K562 (cell line): ENCODE results near the gene RELL1.

Experiments used
- ATF1 ChIP-seq, 2 experiments: fragments of 450-650 bp in 1 of 2; IDR thresholded peaks; 2 replicates each; pipeline ENCODE4 v1.6.1; 2016; ENCODE audit warnings: missing compliant biosample characterization in 1 of 2, missing genetic modification characterization in 1 of 2
- CREB1 ChIP-seq, 2 experiments: sonication (generic) in 1 of 2; formaldehyde crosslinking in 1 of 2; IDR thresholded peaks; 2 replicates each; pipeline versions ENCODE4 v1.6.1 to v1.8.0; 2012 to 2022; ENCODE audit warnings: inconsistent platforms in 1 of 2, mild to moderate bottlenecking in 1 of 2, missing genetic modification reagents in 1 of 2, moderate library complexity in 1 of 2
- GATA2 ChIP-seq: sonication (generic); formaldehyde crosslinking; IDR thresholded peaks from 2 replicates; pipeline ENCODE4 v1.4.0; 2020; ENCODE audit warnings: mild to moderate bottlenecking, missing genetic modification reagents
- KDM4B ChIP-seq, 2 experiments: fragments of 450-650 bp in 1 of 2; sonication (generic) in 1 of 2; IDR thresholded peaks; 2 replicates each; pipeline ENCODE4 v1.6.1; 2016 to 2017; ENCODE audit warnings: borderline replicate concordance in 2 of 2, antibody characterized with exemption in 1 of 2, low read depth in 1 of 2, mild to moderate bottlenecking in 1 of 2
- PATZ1 ChIP-seq: fragments of 250-450 bp; sonication (Bioruptor Pico); IDR thresholded peaks from 2 replicates; pipeline ENCODE4 v1.5.0; 2020; ENCODE audit warnings: mild to moderate bottlenecking, borderline replicate concordance
- PTBP1 ChIP-seq: fragments of 200-400 bp; formaldehyde crosslinking; IDR thresholded peaks from 2 replicates; pipeline ENCODE4 v1.6.1; 2017; ENCODE audit warnings: low read depth, low read length
- SIN3A ChIP-seq, 2 experiments: fragments of 150-350 bp in 1 of 2; IDR thresholded peaks; 2 replicates each; pipeline ENCODE4 v1.6.1; 2011 to 2016; ENCODE audit warnings: borderline replicate concordance in 2 of 2, low read depth in 2 of 2, low read length in 2 of 2, mild to moderate bottlenecking in 2 of 2, moderate library complexity in 2 of 2; ENCODE audit not compliant: control insufficient read depth in 1 of 2
- SMC3 ChIP-seq: conservative IDR thresholded peaks from 2 replicates; pipeline ENCODE4 v1.6.1; 2011; ENCODE audit warnings: low read depth, low read length, improper control_type of control experiment; ENCODE audit not compliant: insufficient read depth
- ZBTB11 ChIP-seq, 3 experiments: fragments of 200-800 bp in 1 of 3; fragments of 250-450 bp in 1 of 3; fragments of 450-650 bp in 1 of 3; sonication (Bioruptor Pico) in 1 of 3; sonication (Bioruptor generic) in 1 of 3; formaldehyde crosslinking in 1 of 3; IDR thresholded peaks; 2 replicates each; pipeline versions ENCODE4 v1.6.1 to v1.8.0; 2016 to 2022; ENCODE audit warnings: mild to moderate bottlenecking in 2 of 3, missing genetic modification characterization in 2 of 3, missing compliant biosample characterization in 1 of 3, moderate library complexity in 1 of 3

- TF ChIP-seq KDM4B (IDR thresholded peaks at IDR 0.05; ENCODE audit: borderline replicate concordance in 2 of 2, low read depth in 1 of 2) (no peak), SMC3 (no peak), GATA2 (CRISPR knock-in tag) (no peak), PTBP1 (no peak), CREB1 (IDR thresholded peaks at IDR 0.05) (no peak), CREB1 (CRISPR knock-in tag; IDR thresholded peaks at IDR 0.05) (no peak), ZBTB11 (CRISPR knock-in tag; IDR thresholded peaks at IDR 0.05) (no peak), PATZ1 (no peak), ATF1 (CRISPR knock-in tag; IDR thresholded peaks at IDR 0.05) (no peak), ATF1 (tag; IDR thresholded peaks at IDR 0.05) (no peak), SIN3A (IDR thresholded peaks at IDR 0.05; ENCODE audit: borderline replicate concordance in 2 of 2, control insufficient read depth in 1 of 2, low read depth in 2 of 2, low read length in 2 of 2) (no peak)
These were observed 98.0 kb downstream of the RELL1 start for GRCh38 chr4:37588150-37588549.
